ENCODE data around the gene ZBTB44. TPM values are rescaled to one million over a fixed set of nuclear protein-coding genes. Genes with fewer than 3 reads are reported as not detected.

Gene ZBTB44
- total and polyA plus RNA-seq, 2 donors (not counting 1 experiment from before 2014, with no cell fraction given), result 22.8 to 36.5 TPM

GRCh38 chr11:130244848-130245247 is 69.9 kb downstream of the ZBTB44 start:
- TF ChIP-seq, protein P1, sequence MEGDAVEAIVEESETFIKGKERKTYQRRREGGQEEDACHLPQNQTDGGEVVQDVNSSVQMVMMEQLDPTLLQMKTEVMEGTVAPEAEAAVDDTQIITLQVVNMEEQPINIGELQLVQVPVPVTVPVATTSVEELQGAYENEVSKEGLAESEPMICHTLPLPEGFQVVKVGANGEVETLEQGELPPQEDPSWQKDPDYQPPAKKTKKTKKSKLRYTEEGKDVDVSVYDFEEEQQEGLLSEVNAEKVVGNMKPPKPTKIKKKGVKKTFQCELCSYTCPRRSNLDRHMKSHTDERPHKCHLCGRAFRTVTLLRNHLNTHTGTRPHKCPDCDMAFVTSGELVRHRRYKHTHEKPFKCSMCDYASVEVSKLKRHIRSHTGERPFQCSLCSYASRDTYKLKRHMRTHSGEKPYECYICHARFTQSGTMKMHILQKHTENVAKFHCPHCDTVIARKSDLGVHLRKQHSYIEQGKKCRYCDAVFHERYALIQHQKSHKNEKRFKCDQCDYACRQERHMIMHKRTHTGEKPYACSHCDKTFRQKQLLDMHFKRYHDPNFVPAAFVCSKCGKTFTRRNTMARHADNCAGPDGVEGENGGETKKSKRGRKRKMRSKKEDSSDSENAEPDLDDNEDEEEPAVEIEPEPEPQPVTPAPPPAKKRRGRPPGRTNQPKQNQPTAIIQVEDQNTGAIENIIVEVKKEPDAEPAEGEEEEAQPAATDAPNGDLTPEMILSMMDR (conservative IDR thresholded peaks at IDR 0.05 in 1 of 2, IDR thresholded peaks at IDR 0.05 in 1 of 2; ENCODE audit: low read depth in 1 of 2, low read length in 2 of 2), result no peak
- TF ChIP-seq EZH2 (IDR thresholded peaks at IDR 0.05; ENCODE audit: low read length, missing control alignments), result no peak
- H3K4me3 ChIP-seq (replicated peaks in 1 of 4; ENCODE audit: control extremely low read depth in 1 of 4, insufficient read depth in 1 of 4, low read depth in 3 of 4, low read length in 4 of 4), result no peak overlapping the region

DNA sequence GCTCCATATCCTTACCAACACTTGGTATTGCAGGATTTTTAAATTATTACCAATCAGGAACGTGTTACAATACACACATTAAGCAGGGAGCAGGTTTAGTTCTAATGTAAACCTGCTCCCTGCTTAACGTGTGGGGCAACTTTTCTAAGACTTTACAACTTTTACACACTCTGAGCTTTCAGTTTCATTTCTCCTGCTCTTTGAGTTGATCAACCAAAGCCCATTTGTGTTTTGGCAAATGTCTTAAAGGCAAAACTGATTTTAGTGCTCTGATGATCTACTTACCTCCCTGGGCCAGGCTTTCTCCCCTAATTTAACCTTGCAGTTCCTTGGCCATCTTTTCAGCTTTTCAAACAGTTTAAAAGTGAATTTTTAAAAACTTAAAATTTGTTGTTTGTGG is 70.9 kb downstream of the ZBTB44 start:
- Histone ChIP-seq H2AFZ (ENCODE audit: low read length) (no peak overlapping the region), H3K27ac (ENCODE audit: insufficient read depth, low read length) (no peak overlapping the region), H3K4me2 (ENCODE audit: extremely low read depth, insufficient read depth, low read length) (no peak overlapping the region), H3K36me3 (ENCODE audit: control insufficient read depth, insufficient read depth, low read length) (no peaks in the 10 kb centered on the region), H3K4me3 (replicated peaks in 1 of 4; ENCODE audit: control extremely low read depth in 1 of 4, insufficient read depth in 1 of 4, low read depth in 3 of 4, low read length in 4 of 4) (no peak overlapping the region), H4K20me1 (ENCODE audit: control insufficient read depth, extremely low read depth, insufficient read depth, low read length) (no peaks in the 10 kb centered on the region), H3K79me2 (ENCODE audit: control insufficient read depth, insufficient read depth, low read length) (no peaks in the 10 kb centered on the region), H3K27me3 (ENCODE audit: control insufficient read depth, insufficient read depth, low read length) (no peaks in the 10 kb centered on the region), H3K4me1 (ENCODE audit: control insufficient read depth, extremely low read depth, insufficient read depth, low read length) (no peaks in the 10 kb centered on the region), H3K9me3 (ENCODE audit: control insufficient read depth, insufficient read depth, low read depth, low read length) (no peaks in the 10 kb centered on the region), H3K9ac (ENCODE audit: insufficient read depth, low read length) (no peak overlapping the region)
- no peak for TF ChIP-seq EZH2 (IDR thresholded peaks at IDR 0.05; ENCODE audit: low read length, missing control alignments)
- no peak for DNase-seq (ENCODE audit: low read depth in 2 of 2)

More at GRCh38 chr11:130244848-130245247, 69.9 kb downstream of the ZBTB44 start:
- Histone ChIP-seq H3K4me2 (ENCODE audit: extremely low read depth, insufficient read depth, low read length) (no peak overlapping the region), H3K79me2 (ENCODE audit: control insufficient read depth, insufficient read depth, low read length) (no peaks in the 10 kb centered on the region), H3K36me3 (ENCODE audit: control insufficient read depth, insufficient read depth, low read length) (no peaks in the 10 kb centered on the region), H2AFZ (ENCODE audit: low read length) (no peak overlapping the region), H3K9me3 (ENCODE audit: control insufficient read depth, insufficient read depth, low read depth, low read length) (no peaks in the 10 kb centered on the region), H3K27ac (ENCODE audit: insufficient read depth, low read length) (no peak overlapping the region), H4K20me1 (ENCODE audit: control insufficient read depth, extremely low read depth, insufficient read depth, low read length) (no peaks in the 10 kb centered on the region), H3K27me3 (ENCODE audit: control insufficient read depth, insufficient read depth, low read length) (no peaks in the 10 kb centered on the region), H3K9ac (ENCODE audit: insufficient read depth, low read length) (no peak overlapping the region), H3K4me1 (ENCODE audit: control insufficient read depth, extremely low read depth, insufficient read depth, low read length) (no peaks in the 10 kb centered on the region)
- no peak for DNase-seq (ENCODE audit: low read depth in 2 of 2)

DNA sequence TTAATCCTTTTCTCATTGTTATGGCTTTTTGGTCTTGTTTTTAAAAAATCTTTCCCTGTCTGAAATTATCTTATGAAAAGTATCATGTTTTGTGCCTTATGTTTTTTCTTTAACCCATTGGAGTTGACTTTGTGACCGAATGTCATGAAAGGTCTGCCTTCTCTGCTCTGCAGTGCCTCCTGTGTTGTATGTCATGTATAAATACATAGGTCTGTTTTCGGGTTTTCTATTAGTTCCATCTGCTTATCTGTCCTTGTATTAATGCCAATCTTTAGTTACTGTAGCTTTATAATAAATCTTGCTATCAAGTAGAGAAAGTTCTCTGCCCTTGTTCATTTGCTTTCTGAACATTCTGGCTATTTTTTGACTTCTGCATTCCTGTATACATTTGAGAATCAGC is 73.0 kb downstream of the ZBTB44 start:
- Histone ChIP-seq H3K9ac (ENCODE audit: insufficient read depth, low read length) (no peak overlapping the region), H3K36me3 (ENCODE audit: control insufficient read depth, insufficient read depth, low read length) (no peaks in the 10 kb centered on the region), H3K4me3 (replicated peaks in 1 of 4; ENCODE audit: control extremely low read depth in 1 of 4, insufficient read depth in 1 of 4, low read depth in 3 of 4, low read length in 4 of 4) (no peak overlapping the region), H3K27ac (ENCODE audit: insufficient read depth, low read length) (no peak overlapping the region), H3K4me2 (ENCODE audit: extremely low read depth, insufficient read depth, low read length) (no peak overlapping the region), H3K27me3 (ENCODE audit: control insufficient read depth, insufficient read depth, low read length) (no peaks in the 10 kb centered on the region), H3K79me2 (ENCODE audit: control insufficient read depth, insufficient read depth, low read length) (no peaks in the 10 kb centered on the region), H2AFZ (ENCODE audit: low read length) (no peak overlapping the region), H3K4me1 (ENCODE audit: control insufficient read depth, extremely low read depth, insufficient read depth, low read length) (no peaks in the 10 kb centered on the region), H3K9me3 (ENCODE audit: control insufficient read depth, insufficient read depth, low read depth, low read length) (no peaks in the 10 kb centered on the region), H4K20me1 (ENCODE audit: control insufficient read depth, extremely low read depth, insufficient read depth, low read length) (no peaks in the 10 kb centered on the region)
- TF ChIP-seq, protein P1 (conservative IDR thresholded peaks at IDR 0.05 in 1 of 2, IDR thresholded peaks at IDR 0.05 in 1 of 2; ENCODE audit: low read depth in 1 of 2, low read length in 2 of 2), result peak in 1 of 2 donors; percentile 2
- no peak for TF ChIP-seq EZH2 (IDR thresholded peaks at IDR 0.05; ENCODE audit: low read length, missing control alignments)
- no peak for DNase-seq (ENCODE audit: low read depth in 2 of 2)

Data from fibroblast of lung (primary cell).